LNCAP (cell line): Measurements from ENCODE around the gene NKD2.

ENCODE experiments used
- CTCF ChIP-seq: fragments of 450-650 bp; IDR thresholded peaks from 2 replicates; pipeline ENCODE4 v1.5.1; 2017; ENCODE audit warnings: mild to moderate bottlenecking

NKD2 gene

GRCh38 chr5:989961-990530 is 18.6 kb upstream of the NKD2 start:
- TF ChIP-seq CTCF, result peak; percentile 16; the same call in 1 of the 2 replicates

- no peak for TF ChIP-seq CTCF
Observed at GRCh38 chr5:991472-992267, 16.9 kb upstream of the NKD2 start.

- no peak for TF ChIP-seq CTCF
Observed at GRCh38 chr5:994272-994607, 14.4 kb upstream of the NKD2 start.

- no peak for TF ChIP-seq CTCF
Observed at GRCh38 chr5:994821-995220, 13.8 kb upstream of the NKD2 start.

- no peak for TF ChIP-seq CTCF
Observed at GRCh38 chr5:995318-995717, 13.3 kb upstream of the NKD2 start.

- no peak for TF ChIP-seq CTCF
Observed at GRCh38 chr5:997001-997474, 11.6 kb upstream of the NKD2 start.

GRCh38 chr5:997711-998110 is 10.9 kb upstream of the NKD2 start:
- TF ChIP-seq CTCF, result no peak
